GM04504 (cell line): Measurements from ENCODE around the gene KIF18B.
A peak's percentile ranks its signal among the peaks of the same experiment; 100 is the strongest.

ENCODE experiments used
- DNase-seq: peaks from one replicate; pipeline ENCODE4 v3.0.0-alpha.2; 2012; ENCODE audit warnings: low read depth

Gene KIF18B

GRCh38 chr17:44940317-44940716 is 7.3 kb downstream of the KIF18B start:
- no peak for DNase-seq

DNA sequence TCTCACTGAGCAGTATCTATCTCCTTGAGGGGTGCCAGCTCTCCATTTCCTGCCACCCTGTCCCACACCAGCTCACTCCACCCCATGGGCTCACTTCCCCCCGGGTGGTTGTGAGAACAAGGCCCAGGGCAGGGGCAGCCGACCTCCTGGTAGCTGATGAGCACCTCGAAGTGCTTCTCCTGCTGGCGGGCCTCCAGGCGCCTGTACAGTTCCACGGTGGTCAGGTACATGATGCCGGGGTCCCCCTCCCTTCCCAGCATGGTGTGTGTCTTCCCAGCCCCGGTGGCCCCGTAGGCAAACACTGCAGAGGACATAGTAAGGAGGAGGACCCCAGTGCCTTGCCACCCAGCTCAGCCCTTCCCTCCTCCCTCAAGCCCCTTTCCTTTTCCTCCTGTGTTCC is 12.5 kb downstream of the KIF18B start:
- DNase-seq: no peak

GRCh38 chr17:44934745-44935105 is 12.8 kb downstream of the KIF18B start:
- no peak for DNase-seq

DNA sequence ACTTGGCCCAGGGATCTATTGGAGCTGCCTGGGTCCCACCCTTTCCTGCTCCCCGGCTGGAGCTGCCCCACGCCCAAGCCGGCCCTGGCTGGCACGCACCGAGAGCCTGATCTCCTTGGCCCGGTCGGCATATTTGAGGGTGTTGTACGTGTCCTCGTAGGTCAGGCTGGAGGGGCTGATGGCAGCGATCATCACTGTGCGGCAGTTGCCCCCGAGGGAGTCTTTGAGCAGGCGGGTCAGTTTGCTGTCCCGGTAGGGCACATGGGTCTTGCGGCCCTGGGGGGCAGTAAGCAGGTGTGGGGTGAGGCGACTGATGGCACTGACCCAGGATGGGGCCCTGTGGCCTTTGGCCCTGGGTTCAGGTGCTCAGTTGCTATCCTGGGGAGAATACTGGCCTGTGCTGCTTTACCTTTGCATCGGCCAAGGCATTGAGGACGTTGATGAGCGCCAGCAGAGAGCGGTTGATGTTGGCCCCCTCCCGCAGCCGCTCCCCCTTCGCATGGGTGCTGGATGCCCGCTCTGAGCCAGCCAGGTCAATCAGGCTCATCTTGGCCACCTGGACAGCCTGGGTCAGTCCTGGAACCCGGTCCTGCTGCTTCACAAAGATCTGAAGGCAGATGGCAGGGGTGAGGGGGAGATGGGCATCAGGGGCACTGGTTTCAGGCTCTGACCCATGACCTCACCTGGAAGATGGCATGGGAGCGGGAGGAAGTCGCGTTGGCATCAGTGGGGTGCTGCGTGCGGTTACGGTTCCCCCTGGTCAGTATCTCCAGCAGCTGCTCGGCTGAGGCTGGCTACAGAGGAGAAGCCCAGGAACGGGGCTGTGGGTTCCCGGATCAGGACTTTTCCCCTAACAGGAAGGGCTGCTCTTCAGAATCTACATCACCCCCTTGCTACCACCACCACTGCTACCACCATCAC is 13.5 kb downstream of the KIF18B start:
- DNase-seq: no peak

DNA sequence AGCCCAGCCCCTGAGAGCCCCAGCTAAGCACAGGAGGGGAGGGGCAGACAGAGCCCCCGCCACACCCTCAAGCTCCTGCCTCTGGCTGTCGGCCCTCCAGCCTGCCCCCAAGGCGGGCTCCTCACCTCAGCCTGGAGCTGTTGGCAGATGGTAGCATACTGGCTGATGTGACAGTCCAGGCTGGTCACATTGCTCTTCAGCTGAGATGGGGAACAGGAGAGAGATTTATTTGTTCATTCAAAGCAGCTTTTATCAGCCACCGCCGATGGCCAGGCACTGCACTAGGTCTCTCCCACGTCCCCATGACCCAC is 14.8 kb downstream of the KIF18B start:
- DNase-seq: no peak

DNA sequence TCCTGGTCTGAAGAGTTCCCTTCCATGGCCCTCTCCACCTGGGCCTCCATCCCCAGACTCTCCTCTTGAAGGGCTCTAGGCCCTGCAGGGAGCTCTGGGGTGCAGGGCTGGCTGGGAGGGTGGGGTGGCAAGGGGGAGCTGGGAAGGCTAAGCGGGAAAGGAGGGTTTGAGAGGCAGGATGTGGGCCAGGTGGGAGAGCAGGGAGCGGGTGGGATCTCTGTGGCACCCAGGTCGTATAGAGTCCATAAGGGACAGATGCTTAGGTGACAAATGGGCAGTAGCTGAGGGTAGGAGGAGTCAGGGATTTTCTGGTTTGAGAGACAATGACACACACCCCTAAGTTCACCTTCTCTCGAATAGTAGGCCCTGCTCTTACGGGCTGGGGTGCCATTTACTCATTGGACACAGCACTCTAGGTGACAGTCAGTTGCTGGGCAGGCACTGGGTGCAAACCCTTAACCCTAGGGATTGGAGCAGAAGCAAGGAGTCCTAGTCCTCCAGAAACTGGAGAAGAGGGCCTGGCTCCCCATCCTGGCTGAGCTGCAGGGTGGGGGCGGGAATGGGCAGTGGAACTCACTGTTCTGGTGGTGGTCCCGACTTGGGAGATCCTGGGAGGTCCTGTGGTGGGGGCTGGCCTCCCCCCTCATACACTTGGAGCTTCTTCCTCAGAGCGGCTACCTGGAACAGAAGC is 15.3 kb downstream of the KIF18B start:
- DNase-seq: no peak

- DNase-seq: no peak
These were observed 16.2 kb downstream of the KIF18B start for GRCh38 chr17:44931376-44931775.

DNA sequence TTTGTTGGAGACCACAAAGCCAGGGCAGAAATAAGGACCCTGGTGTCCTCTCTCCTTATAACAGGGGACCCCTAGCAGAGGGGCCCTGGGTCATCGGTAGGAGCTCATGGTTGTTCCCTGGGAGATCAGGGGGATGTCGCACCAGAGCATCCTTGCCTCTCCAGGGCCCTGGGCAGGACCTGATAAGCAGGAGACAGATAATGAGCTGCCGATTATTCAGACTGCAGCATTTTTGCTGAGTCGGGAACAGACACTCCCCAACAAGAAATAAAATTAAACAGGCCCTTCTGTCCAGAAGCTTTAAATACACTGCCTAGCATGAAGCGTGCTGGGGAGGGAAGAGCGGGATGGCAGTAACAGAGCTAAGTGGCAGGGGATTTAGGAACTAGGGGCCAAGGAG is 16.9 kb downstream of the KIF18B start:
- no peak for DNase-seq

GRCh38 chr17:44928950-44929720 is 18.4 kb downstream of the KIF18B start:
- DNase-seq: no peak

DNA sequence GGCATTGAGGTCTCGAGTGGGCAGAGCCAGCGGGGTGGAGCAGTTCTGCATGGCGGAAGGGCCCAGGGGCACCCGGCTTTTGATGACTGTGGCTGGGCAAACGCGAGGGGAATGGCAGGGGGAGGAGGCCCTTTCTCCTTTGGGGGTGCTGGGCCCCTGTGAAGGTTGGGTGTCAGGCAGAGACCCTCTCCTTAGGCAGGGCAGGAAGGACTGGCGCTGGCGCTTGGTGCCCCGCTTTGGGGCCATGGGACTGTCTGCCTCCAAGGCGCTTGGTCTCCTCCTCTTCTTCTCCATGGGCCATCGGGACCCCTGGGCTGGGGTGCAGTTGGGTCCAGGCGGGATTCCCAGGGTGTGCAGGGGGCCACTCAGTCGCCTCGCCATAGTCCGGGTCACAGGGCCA is 19.4 kb downstream of the KIF18B start:
- no peak for DNase-seq

DNA sequence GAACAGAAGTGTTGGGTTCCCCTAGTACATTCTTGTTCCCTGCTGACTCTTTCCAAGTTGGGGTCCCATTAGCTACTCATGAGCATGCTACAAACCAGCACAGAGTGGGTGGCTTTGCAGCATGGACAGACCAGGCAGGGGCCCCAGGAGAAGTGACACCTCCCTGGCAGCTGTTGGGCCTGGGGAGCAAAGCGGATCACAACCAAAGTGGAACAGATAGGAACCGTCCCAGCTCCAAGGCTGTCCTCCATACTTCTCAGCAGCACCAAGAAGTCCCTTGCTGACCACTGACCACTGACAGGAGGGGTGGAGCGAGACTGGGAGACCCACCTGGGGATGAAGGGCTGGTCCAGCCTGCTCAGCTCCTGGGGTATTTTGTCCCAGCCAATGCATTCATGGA is 19.9 kb downstream of the KIF18B start:
- DNase-seq: no peak

DNA sequence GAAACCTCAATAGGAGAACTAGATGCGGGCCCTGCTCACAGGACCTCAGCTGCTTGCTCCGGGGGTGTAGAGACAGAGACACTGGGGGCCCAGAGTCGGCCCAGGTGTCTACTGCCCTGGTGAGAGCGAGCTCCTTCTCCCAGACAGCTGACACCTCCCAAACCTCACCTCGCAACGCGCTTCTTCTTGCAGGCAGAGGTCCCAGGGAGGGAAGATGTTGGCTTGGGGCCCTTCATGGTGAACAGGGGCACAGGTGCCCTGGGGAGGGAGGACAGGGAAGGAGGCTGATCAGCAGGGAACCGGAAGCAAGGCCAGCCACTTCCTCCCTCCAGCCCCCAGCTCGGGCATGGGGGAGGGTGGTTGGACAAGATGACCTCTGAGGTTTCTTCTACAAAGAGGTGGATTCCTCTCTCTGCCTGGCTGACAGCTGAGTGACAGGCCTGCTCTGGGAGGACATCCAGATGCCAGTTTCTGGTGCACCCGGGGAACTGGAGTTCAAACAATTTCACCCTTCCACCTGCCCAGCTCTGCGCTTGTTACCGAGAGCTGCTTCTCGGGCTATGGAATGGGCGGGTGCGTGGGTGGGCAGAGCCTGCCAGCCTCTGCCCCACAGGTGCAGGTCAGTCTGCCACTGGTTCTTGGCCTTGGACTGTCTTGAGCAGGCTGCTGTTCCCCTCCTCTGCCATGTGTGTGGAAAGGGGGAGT is 20.6 kb downstream of the KIF18B start:
- DNase-seq: no peak

GRCh38 chr17:44925731-44926697 is 21.6 kb downstream of the KIF18B start:
- DNase-seq: no peak

DNA sequence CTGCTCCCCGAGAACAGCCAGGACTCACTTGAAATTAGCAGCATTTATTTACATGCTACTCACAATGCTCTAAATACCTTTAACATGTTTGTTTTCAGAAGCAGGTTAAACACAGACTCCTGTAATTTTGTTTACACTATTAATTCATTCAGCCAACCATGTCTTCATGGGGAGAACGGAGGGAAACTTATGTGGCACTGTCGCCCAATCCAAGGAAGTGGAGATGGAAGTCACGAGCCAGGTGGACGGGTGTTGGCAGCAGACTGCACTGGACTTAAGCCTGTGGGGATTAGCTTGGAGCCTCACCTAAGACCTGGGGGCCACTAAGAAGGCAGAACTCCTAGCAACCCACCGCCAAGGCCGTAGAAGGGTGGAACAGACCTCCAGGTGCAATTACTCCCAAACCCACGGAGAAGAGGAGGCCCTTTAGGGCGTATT is 23.4 kb downstream of the KIF18B start:
- no peak for DNase-seq

- no peak for DNase-seq
These were observed 24.7 kb downstream of the KIF18B start for GRCh38 chr17:44922746-44923470.

GRCh38 chr17:44922136-44922535 is 25.4 kb downstream of the KIF18B start:
- no peak for DNase-seq

DNA sequence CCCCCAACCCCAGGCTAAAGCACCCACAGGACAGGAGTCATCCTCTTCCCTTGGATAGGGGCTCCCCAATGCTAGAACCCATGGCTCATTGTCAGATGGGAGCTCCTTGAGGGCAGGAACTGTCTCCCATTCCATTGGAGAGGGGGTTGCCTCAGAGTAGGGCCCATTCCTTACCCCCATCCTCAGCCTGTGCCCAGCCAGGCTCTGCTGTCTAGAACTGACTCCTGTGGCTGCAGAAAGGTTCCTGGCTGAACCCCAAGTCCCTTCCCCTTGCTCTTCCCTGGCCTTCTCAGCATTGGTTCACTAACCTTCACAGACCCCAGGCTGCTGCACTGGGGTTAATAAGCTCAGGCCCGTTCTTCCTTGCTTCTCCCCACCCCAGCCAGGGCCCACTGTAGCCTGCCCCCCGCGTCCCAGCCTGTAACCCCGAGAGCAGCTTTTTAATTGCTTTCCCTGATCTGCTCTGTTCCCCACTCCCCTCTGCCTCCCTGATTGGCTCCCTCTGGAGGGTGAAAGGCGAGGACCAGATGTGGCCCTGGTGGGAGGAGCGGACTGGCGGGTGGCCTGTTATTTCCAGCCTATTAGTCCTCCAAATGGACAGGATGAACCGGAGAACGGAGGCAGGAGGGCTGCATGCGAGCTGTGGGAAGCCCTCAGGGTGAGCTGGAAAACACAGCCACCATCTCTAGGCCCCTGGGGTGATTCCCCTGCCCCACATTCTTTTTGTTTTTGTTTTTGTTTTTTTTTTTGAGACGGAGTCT is 26.3 kb downstream of the KIF18B start:
- no peak for DNase-seq

DNA sequence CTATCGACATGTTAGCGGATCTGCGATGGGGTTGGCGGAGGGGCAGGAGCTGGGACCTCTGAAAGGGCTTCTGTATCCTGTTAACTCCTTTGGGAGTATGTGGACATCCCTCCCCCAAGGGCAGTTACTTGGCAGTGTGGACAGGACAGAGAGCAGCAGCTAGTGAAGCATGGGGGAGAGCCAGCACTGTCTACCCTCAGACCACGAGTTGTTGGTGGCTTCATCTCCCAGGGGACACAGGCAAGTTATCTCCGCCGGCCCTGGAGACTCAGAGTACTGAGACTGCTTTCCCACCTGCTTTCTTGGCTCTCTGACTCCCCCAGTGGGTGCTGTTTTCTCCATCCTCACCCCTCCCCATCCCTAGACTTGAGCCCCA is 27.0 kb downstream of the KIF18B start:
- DNase-seq: no peak

DNA sequence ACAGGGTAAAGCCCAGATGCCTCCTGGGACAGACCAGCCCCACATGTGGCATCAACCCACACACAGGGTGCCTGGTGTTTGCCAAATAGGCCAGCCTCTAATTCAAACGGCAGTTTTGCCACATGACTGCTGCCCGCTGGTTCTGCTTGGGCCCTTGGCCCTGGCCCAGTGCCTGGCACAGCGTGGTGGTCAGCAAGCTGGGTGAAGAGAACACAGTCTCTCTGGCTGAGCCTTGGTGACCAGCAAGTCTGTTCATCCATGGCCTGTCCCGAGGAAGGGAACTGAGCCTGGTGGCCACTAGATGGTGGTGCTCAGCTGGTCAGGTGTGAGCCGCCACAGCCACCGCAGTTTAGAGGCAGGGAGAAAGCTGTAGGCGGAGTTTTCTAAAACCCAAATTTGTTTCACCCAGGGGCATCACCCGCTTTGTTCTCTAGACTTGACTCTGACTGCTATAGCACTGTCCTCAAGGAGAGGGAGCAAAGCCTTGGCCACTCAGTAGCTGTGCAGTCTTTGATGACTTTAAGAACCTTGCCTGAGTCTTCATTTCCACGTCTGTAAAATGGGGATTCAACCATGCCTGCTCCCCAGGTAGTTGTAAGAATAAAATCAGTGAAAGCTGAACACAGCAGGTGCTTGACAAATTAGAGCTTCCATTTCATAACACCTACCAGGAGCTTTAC is 27.5 kb downstream of the KIF18B start:
- DNase-seq: peak; percentile 52
